ENCODE results near the gene AMELY.
"Not testable (repeated sequence)": the region's sequence is repeated elsewhere in the genome, so short reads cannot be mapped to it uniquely, and the experiment has no call there.

The AMELY gene, protein sequence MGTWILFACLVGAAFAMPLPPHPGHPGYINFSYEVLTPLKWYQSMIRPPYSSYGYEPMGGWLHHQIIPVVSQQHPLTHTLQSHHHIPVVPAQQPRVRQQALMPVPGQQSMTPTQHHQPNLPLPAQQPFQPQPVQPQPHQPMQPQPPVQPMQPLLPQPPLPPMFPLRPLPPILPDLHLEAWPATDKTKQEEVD

DNA sequence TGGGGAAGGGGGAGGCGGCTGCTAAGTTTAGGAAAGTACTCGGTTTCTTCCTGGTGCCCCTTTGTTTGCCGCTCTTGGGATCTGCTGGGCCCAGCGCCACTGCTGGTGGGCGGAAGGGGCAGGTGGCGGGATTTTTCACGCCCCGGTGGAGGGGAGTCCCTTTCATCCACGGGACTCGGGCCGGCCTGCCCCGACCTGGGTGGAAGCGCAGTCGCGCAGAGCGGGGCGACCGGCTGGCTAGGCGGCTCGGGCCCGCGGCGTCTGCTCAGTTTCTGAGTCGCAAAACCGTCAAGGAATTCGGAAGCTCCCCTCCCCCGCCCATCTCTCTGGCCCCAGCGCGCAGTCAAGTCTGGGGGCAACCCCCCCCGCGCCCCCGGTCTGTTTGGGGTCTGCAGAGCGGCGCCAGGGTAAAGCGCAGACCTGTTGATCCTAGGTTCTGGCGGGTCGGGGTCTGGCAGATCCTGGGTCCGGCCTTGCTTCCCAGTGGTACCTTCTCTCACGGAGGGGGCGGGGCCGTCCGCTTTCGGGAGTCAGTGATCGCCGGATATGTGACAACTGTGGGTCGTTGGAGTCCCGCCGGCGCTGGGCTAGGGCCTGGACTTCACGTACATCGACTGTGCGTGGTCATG is at the start of gene AMELY:
Gene AMELY (minus strand): TSS at position 500 of the 629 bp plus-strand sequence. CDS start 39,144 bp downstream, outside the sequence.
- no peak for DNase-seq

DNA sequence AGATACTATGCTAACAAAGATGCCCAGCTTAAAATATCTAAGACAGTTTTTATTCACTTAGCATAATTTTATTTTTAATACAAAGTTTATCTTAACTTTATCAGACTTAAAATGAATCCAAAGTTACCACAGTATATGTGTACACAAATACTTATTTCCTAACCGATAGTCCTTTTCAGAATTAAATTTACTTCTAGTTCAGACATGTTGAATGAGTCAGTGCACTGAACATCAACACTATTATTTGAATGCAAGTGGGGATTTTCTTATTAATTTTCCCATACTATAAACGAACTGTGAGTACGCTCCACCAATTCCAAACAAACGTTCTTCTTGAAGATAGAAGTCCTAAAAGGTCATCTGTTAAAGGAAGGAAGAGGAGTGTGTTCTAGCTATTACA is 38.4 kb upstream of the AMELY start:
- no peak for DNase-seq

DNA sequence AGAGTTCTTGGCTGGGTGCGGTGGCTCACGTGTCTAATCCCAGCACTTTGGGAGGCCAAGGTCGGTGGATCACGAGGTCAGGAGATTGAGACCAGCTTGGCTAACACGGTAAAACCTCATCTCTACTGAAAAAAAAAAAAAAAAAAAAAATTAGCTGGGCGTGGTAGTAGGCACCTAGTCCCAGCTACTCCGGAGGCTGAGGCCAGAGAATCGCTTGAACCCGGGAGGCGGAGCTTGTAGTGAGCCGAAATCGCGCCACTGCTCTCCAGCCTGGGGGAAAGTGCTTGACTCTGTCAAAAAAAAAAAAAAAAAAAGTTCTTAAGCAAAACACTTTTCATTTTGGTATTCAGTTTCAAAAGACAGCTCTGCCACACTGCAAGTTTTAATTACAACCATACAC is 36.8 kb upstream of the AMELY start:
- DNase-seq = no peak

DNA sequence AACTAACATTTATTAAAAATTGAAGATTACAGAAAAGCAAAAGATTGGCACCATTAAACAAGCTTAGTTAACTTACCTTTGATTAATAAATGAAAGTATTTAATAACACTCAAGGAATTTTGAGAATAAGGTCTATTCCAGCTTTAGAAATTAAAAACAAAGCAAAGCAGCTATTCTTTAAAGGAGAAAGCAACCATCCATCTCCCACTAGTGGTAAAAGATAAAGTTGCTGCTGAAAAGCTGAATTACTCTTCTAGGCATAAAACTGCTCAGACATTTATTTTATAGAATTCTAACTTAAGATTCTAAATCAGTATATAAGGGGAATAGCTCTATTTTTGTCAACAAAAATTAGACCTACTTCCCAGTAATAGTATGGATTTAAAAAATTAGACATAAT is 36.1 kb upstream of the AMELY start:
- DNase-seq = no peak

DNA sequence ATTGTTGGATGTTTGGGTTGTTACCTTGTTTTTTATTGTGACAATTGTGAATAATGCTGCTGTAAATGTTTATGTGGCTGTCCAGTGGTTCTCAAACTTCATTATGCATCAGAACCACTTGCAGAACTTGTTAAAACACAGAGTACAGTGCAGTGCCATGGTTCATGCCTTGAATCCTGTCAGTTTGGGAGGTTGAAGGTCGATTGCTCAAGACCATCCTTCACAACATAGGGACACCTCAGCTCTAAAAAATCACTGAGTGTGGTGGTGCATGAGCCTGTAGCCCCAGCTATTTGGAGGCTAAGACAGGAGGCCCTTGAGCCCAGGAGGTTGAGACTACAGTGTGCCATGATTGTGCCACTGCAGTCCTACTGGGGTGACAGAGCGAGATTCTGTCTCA is 23.9 kb upstream of the AMELY start:
- no peak for DNase-seq

DNA sequence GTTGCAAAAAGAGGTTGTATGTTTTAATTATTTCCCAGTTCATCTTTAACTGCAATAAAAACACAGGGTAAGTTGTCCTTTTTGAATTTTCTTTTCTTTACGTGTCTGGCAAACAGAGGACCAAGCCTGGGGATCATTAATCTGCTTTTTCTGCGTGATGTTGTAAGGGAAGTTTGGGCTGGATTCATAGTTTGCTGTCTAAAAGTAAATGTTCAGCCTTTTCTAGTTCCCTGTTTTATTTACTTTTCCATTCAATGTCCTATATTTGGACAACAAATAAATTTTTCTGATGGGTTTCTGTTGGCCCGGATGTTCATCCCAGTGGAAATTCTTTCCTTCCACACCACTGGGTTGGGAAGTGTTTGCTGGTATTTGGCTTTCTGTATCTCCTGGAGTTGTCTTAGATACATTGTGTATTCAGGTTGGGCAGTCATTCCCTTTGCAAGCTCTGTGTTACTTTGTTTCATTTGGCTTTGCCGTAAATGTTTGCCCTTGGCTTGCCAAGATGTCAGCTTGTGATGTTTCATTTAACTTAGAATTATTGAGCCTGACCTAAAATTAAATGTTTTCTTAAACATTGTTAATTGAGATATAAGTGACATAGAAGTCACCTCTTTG is 20.3 kb upstream of the AMELY start:
- no peak for DNase-seq

DNA sequence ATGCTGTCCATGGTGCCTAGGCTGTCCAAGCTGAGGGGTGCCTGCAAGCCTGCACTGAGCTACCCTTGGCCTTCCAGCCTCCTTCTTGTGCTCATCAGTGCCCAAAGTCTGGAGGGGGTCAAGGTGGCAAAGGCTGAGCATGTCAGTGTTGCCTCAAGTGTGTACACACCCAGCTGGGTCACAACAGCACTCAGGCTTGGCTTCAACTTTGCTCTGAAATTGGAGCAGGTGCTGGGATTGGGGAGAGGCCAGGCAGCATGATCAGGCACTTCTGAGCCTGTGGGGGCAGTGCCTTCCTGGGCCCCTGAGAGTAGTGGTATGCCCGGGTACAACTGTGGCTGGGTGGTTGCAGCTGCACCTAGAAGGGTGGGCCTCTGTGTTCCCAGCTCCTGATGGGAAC is 17.7 kb upstream of the AMELY start:
- DNase-seq = no peak

DNA sequence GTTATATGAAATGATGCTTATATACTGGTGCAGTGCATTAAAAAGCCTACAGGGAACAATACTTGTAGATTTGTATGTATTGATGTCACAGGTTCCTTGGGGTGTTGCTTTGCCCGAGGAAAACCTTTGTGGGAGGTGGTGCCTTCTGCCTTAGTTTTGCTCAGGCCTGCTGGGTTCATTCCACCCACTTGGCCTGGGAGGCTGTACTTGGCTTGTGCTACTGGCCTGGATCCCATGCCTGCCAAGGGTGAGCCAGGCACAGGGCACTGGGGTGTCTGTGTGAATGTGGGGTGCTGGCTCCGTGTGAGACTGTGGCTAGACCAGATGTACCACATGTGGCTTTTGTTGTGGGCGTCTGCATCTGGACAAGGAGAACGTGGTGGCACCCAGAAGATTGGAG is 16.7 kb upstream of the AMELY start:
- no peak for DNase-seq

DNA sequence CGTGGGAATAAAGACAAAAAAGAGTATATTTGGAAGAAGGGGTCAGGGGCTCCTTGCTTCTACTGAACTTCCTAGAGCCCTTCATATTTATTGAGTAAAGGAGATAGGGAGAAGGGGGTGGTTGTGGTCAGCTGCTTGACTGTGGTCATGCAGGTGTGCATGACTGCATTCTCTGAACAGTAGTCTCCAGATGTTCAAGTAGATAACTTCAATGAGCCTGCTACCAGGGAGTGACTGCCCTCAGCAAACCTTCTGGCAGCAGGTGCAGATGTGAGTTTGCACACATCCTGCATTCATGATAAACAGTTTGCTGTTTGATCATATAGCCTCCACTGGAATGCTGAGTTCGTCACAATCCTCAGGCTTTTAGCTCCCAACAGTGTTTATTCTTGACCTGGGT is 9.5 kb upstream of the AMELY start:
- no peak for DNase-seq

DNA sequence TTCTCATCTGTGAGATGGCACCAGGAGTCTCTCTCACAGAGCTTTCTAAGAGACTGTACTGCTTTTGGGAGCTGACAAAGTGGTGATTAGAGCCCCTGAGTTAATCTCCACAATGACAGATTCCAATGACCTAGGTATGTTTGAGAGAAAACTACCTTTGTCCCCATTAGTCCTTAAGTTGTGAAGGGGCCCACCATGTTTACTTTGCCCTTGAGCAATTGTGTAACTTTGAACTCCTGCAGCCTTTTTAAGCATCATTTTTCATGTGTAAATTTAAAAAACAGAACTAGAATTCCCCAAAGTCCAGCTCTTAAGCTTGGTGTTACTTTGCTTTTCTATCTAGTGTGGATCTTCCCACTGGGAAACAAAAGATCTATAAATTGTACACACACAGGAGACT is 1.8 kb upstream of the AMELY start:
- no peak for DNase-seq

DNA sequence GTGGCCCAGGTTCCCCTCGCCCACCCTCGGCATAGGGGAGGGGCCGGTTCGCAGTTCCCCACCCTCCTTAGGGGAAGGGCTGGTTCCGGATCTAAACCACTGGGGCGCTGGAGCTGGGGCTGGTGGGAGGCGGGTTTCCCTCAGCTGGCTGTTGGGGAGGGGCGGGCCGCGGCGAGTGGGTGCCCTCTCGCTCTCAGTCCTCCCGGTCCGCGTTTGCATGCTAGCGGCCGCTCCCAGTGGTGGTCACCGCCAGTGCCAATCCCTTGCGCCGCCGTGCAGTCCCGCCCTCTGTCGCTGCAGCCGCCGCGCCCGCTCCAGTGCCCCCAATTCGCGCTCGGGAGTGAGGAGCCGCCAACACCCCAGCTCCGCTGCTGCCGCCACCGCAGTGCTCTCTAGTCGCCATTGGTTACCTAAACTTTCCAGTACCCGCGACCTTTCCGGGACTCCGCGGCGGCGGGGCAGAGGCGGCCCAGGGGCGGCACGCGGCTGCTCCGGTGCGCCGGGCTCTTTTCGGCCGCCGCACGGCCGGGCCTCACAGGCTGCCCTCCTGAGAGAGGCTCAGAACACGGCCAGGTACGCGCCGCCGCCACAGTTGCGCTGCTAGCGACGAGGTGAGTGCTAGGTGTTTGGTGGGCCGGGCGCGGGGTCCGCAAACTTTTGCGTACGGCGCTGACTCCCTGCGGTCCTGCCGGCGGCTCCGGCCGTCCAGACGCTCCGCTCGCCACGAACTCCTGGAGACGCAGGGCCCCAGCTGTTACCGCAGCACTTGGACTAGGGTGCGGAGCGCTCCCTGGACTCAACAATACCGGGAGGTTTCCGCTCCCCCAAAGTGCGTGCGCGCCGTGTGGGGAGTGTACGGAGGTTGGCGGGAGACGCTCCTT is 940 bp downstream of the AMELY start, which contains the start of gene TBL1Y:
Gene TBL1Y (plus strand): TSS at position 326 of the 881 bp plus-strand sequence. CDS start 114,388 bp downstream, outside the sequence.
- no peak for DNase-seq

DNA sequence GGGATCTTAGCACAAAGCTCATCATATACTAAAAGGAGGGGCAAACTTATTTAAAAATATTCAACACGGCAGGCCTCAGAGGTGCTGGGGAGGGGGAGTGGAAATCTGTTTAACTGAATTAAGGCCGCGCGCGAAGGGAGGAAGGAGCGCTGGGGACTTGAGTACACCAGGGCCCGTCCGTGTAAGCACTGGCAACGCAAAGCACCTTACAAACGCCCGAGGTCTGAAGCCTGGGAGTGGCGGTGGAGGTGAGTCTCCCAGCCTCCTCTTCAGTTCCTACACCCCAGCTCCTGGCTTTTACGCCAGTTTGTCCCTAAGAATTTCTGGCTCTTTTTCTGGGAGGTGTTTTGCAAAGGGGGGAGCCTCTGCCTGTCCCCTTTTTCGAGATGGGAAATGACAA is 1.7 kb downstream of the AMELY start:
- no peak for DNase-seq

DNA sequence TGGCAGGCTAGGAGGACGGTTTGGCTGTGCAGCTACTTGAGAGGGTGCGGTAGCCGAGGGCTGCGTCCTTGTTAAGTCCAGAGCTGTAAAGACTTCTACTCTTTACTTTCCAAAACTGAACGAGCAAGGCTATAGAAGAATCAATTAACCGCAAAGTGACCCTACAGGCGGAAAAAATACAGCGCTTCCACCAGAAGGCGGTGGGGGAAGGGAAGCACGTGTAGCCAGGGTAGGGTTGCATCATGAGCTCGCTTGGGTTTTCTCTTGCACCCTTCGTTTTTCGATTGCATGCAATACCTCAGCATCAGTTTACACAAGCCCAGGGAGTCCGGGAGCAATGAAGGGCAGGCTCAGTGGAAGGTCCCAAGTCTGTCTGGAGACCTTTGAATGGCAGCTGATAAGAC is 2.4 kb downstream of the AMELY start:
- no peak for DNase-seq

DNA sequence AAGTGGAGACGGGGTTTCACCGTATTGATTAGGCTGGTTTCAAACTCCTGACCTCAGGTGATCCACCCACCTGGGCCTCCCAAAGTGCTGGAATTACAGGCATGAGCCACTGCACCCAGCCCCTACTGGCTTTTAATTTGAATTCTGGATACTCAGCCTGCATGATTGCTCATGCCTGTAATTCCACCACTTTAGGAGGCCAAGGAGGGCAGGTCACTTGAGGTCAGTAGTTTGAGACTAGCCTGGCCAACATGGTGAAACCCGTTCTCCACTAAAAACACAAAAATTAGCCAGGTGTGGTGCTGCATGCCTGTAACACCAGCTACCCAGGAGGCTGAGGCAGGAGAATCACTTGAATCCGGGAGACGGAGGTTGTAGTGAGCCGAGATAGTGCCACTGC is 3.5 kb downstream of the AMELY start:
- not testable (repeated sequence) for DNase-seq

DNA sequence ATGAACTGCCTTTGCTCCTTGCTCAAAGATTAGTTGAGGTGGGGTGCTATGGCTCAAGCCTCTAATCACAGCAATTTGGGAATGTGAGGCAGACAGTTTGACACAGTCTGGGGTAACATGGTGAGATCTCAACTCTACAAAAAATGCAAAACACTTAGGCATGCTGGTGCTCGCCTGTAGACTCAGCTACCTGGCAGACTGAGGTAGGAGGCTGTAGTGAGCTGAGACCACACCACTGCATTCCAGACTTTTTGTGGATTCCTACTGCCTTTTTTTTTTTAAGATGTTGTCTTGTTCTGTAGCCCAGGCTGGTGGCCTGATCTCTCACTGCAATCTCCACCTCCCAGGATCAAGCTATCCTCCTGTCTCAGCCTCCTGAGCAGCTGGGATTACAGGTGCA is 4.0 kb downstream of the AMELY start:
- no peak for DNase-seq

DNA sequence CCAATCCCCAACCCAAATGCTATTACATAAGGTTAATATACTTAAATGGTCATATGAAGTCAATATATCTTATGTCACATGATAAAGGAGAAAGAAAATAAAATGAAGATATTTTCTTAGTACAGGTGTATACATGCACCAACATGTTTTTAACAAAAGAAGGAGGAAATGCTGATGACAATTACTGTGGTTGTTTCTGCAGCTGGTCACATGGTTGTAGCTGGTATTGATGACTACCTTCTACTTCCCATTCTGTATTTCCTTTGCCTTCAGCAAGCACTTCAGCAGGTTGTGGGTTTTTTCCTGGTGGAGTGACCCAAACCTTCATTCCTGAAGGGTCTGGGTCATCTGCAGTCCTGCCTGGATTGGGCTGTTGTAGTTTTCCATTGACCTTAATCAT is 9.4 kb downstream of the AMELY start:
- not testable (repeated sequence) for DNase-seq

DNA sequence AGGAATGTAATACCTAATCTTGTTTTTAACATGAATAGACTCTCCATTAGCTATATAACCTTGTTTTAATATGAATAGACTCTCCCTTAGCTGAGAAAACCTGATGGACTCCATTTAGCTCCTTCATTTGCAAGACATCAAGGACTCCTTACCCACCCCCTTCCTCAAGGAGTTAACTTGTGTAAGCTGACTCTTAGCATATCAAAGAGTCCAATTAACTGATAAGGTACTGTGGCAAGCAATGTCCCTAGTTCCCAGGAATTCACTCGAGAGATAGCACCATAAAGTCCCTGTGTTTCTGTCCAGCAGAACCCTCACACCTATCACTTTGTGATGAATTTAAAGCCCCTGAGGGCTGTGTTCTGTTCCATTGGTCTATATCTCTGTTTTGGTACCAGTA is 16.3 kb downstream of the AMELY start:
- DNase-seq = no peak

DNA sequence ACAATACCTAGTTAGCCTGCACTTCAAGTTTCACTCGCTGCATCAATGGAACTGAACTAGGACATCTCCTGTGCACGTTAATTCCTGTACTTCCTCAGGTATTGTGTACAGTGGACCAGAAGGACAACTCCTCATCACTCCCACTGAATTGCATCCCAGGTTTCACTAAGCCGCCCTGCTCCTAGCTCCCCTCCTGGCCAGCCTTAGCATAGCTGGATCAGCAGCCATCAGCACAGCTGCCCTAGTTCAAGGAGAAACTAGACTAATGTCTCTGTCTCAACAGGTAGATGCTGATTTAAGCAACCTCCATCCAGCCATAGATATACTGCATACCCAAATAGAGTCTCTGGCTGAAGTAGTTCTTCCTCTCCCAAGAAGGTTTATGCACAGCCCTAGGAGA is 17.1 kb downstream of the AMELY start:
- DNase-seq = no peak

DNA sequence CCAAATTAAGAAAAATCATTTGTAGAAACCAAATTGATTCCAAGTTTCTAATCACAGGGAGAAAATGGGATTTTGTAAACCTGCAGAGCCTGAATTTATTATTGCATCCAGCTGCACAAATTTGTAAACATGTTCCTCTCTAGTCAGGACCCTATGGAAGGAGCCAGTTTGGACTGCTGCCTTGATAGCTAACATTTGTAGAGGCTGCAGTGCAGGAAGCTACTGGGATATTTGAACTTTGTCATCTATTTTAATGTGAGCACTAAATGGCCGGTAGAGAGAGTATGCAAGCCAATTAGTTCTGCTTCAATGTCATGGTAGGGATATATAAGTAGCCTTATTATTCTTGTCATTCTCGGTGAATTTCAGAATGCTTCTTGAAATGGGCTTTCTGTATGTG is 62.2 kb downstream of the AMELY start:
- no peak for DNase-seq

DNA sequence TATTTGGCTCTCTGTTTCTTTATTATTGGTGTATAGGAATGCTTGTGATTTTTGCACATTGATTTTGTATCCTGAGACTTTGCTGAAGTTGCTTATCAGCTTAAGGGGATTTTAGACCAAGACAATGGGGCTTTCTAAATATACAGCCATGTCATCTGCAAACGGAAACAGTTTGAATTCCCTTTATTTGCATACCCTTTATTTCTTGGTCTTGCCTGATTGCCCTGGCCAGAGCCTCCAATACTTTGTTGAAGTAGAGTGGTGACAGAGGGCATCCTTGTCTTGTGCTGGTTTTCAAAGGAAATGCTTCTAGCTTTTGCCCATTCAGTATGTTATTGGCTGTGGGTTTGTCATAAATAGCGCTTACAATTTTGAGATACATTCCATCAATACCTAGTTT is 68.9 kb downstream of the AMELY start:
- DNase-seq = not testable (repeated sequence)
